ENCODE results near the gene STEAP2. TPM values are rescaled to one million over a fixed set of nuclear protein-coding genes. Genes with fewer than 3 reads are reported as not detected.

Gene STEAP2
- total RNA-seq, 4 donors from 2014 or later: 2.9 to 13.2 (median 3.9) TPM

GRCh38 chr7:90187507-90188050 is 24.0 kb upstream of the STEAP2 start:
- no peak for DNase-seq (ENCODE audit: low spot score in 2 of 2)
- Histone ChIP-seq H3K4me3 (no peak overlapping the region), H3K9me3 (no peaks in the 10 kb centered on the region), H3K4me1 (no peaks in the 10 kb centered on the region), H3K27ac (no peak overlapping the region), H3K36me3 (no peaks in the 10 kb centered on the region), H3K27me3 (no peaks in the 10 kb centered on the region)
- TF ChIP-seq CTCF (IDR thresholded peaks at IDR 0.05) (no peak), POLR2AphosphoS5 (IDR thresholded peaks at IDR 0.05) (no peak), POLR2A (IDR thresholded peaks at IDR 0.05) (no peak), EP300 (IDR thresholded peaks at IDR 0.05) (no peak)

- Histone ChIP-seq H3K36me3 (no peaks in the 10 kb centered on the region), H3K4me3 (no peak overlapping the region), H3K27me3 (no peaks in the 10 kb centered on the region), H3K9me3 (no peaks in the 10 kb centered on the region), H3K4me1 (no peaks in the 10 kb centered on the region), H3K27ac (no peak overlapping the region)
- DNase-seq (ENCODE audit: low spot score in 2 of 2): no peak
- 61% methylated on average over 2 of the region's 2 CpGs for WGBS
- no peak for TF ChIP-seq POLR2AphosphoS5 (IDR thresholded peaks at IDR 0.05)
- TF ChIP-seq EP300 (IDR thresholded peaks at IDR 0.05): no peak
- TF ChIP-seq CTCF (IDR thresholded peaks at IDR 0.05): no peak
- no peak for TF ChIP-seq POLR2A (IDR thresholded peaks at IDR 0.05)
Observed at GRCh38 chr7:90188281-90188680, 23.3 kb upstream of the STEAP2 start.

- DNase-seq (ENCODE audit: low spot score in 2 of 2): no peak
- Histone ChIP-seq H3K27me3 (no peaks in the 10 kb centered on the region), H3K36me3 (no peaks in the 10 kb centered on the region), H3K9me3 (no peaks in the 10 kb centered on the region), H3K4me3 (no peak overlapping the region), H3K27ac (no peak overlapping the region), H3K4me1 (no peaks in the 10 kb centered on the region)
- TF ChIP-seq CTCF (IDR thresholded peaks at IDR 0.05) (no peak), EP300 (IDR thresholded peaks at IDR 0.05) (no peak), POLR2AphosphoS5 (IDR thresholded peaks at IDR 0.05) (no peak)
Observed at GRCh38 chr7:90190995-90191394, 20.5 kb upstream of the STEAP2 start.

- H3K4me3 ChIP-seq: no peak overlapping the region
- H3K27ac ChIP-seq: no peak overlapping the region
- no peak for DNase-seq (ENCODE audit: low spot score in 2 of 2)
- 80% methylated on average over 1 of the region's 1 CpG for WGBS
- no peaks in the 10 kb centered on the region for H3K4me1 ChIP-seq
- no peaks in the 10 kb centered on the region for H3K9me3 ChIP-seq
- H3K27me3 ChIP-seq: no peaks in the 10 kb centered on the region
- TF ChIP-seq EP300 (IDR thresholded peaks at IDR 0.05) (no peak), POLR2AphosphoS5 (IDR thresholded peaks at IDR 0.05) (no peak), POLR2A (IDR thresholded peaks at IDR 0.05) (no peak), CTCF (IDR thresholded peaks at IDR 0.05) (no peak)
- no peaks in the 10 kb centered on the region for H3K36me3 ChIP-seq
Observed at GRCh38 chr7:90191648-90192047, 19.9 kb upstream of the STEAP2 start.

GRCh38 chr7:90192876-90193750 is 18.4 kb upstream of the STEAP2 start:
- 59% methylated on average over 2 of the region's 2 CpGs for WGBS
- Histone ChIP-seq H3K9me3 (no peaks in the 10 kb centered on the region), H3K27ac (no peak overlapping the region), H3K27me3 (no peaks in the 10 kb centered on the region), H3K4me3 (no peak overlapping the region), H3K4me1 (no peaks in the 10 kb centered on the region), H3K36me3 (no peaks in the 10 kb centered on the region)
- no peak for DNase-seq (ENCODE audit: low spot score in 2 of 2)
- TF ChIP-seq POLR2A (IDR thresholded peaks at IDR 0.05) (no peak), EP300 (IDR thresholded peaks at IDR 0.05) (no peak), CTCF (IDR thresholded peaks at IDR 0.05) (no peak), POLR2AphosphoS5 (IDR thresholded peaks at IDR 0.05) (no peak)

Data from suprapubic skin (tissue), 4 donors.